ENCODE results near the gene NLGN1. TPM values are rescaled to one million over a fixed set of nuclear protein-coding genes. Genes with fewer than 3 reads are reported as not detected.

NLGN1 gene
- total and polyA plus RNA-seq, 2 of the 13 experiments (the other 11 are each of a cell fraction or from before 2014, with no cell fraction given): not detected

GRCh38 chr3:173552526-173552925 lies 155.0 kb downstream of the NLGN1 start:
- H2AFZ ChIP-seq (ENCODE audit: low read length): no peak overlapping the region
- no peaks in the 10 kb centered on the region for H3K9me3 ChIP-seq (ENCODE audit: low read length)
- intact Hi-C loops (cut with micrococcal nuclease; ENCODE audit: unreplicated experiment) (loop anchor here (2.0 to 5.0 kb wide), 2 partner anchors 332 to 745 kb away; no protein-coding TSS in a partner anchor), in situ Hi-C loops (cut with HindIII; ENCODE audit: extremely low pct_ligation_motif_present, low pct_unique_long_range_greater_than_20kb) (no loop called here)
- no peaks in the 10 kb centered on the region for H3K4me1 ChIP-seq (ENCODE audit: insufficient read depth, low read length)
- H3K27me3 ChIP-seq (ENCODE audit: control insufficient read depth in 1 of 2, insufficient read depth in 2 of 2, low read length in 2 of 2): no peaks in the 10 kb centered on the region
- H3K9ac ChIP-seq (ENCODE audit: insufficient read depth, low read depth, low read length): no peak overlapping the region
- no peak overlapping the region for H3K27ac ChIP-seq (ENCODE audit: extremely low read length, insufficient read depth, low read length)
- FAIRE-seq (no peak), DNase-seq (ENCODE audit: low spot score) (no peak), ATAC-seq (no peak)
- no peak overlapping the region for H3K4me2 ChIP-seq (ENCODE audit: low read depth, low read length)
- no peaks in the 10 kb centered on the region for H4K20me1 ChIP-seq (ENCODE audit: insufficient read depth, low read length)
- BruUV-seq (replicated peaks): no TSS peak
- CTCF ChIA-PET (ENCODE audit: low intra/inter-chr PET ratio, low total read pairs): no interaction called here
- no peaks in the 10 kb centered on the region for H3K79me2 ChIP-seq (ENCODE audit: insufficient read depth, low read length)
- H3K36me3 ChIP-seq (replicated peaks in 1 of 2; ENCODE audit: control insufficient read depth in 1 of 2, insufficient read depth in 2 of 2, low read length in 2 of 2): no peaks in the 10 kb centered on the region
- 2% methylated on average over 4 of the region's 4 CpGs for WGBS (ENCODE audit: low lambda C conversion rate)
- POLR2A ChIA-PET: no interaction called here
- H3K4me3 ChIP-seq (replicated peaks in 1 of 3; ENCODE audit: insufficient read depth in 1 of 3, low read depth in 2 of 3, low read length in 3 of 3): no peak overlapping the region
- TF ChIP-seq GABPB1 (CRISPR knock-in tag; IDR thresholded peaks at IDR 0.05): peak; percentile 22; the same call in 1 of the 2 replicates
- TF ChIP-seq GABPA (IDR thresholded peaks at IDR 0.05; ENCODE audit: low read depth, low read length): no peak
- TF ChIP-seq GABPA (CRISPR knock-in tag; IDR thresholded peaks at IDR 0.05; ENCODE audit: low read depth): peak; percentile 51; the same call in 1 of the 2 replicates
- TF ChIP-seq ZNF883 (CRISPR knock-in tag; IDR thresholded peaks at IDR 0.05; ENCODE audit: not compliant biosample characterization): no peak
- TF ChIP-seq PRDM4 (CRISPR knock-in tag; IDR thresholded peaks at IDR 0.05; ENCODE audit: borderline replicate concordance): no peak
- no peak for TF ChIP-seq TFE3 (CRISPR knock-in tag; IDR thresholded peaks at IDR 0.05)
- TF ChIP-seq KDM5B (CRISPR knock-in tag; IDR thresholded peaks at IDR 0.05; ENCODE audit: borderline replicate concordance): no peak
- no peak for TF ChIP-seq CEBPZ (IDR thresholded peaks at IDR 0.05; ENCODE audit: low read length)
- no peak for TF ChIP-seq ZBTB1 (CRISPR knock-in tag; IDR thresholded peaks at IDR 0.05; ENCODE audit: borderline replicate concordance)
- TF ChIP-seq GATA4 (IDR thresholded peaks at IDR 0.05; ENCODE audit: borderline replicate concordance, low read depth): no peak
- no peak for TF ChIP-seq PRMT3 (CRISPR knock-in tag; IDR thresholded peaks at IDR 0.05; ENCODE audit: borderline replicate concordance, low read depth)
- TF ChIP-seq TCF7 (IDR thresholded peaks at IDR 0.05; ENCODE audit: low read depth): no peak
- no peak for TF ChIP-seq ZBTB25 (CRISPR knock-in tag; IDR thresholded peaks at IDR 0.05)
- TF ChIP-seq ATF3 (CRISPR knock-in tag; IDR thresholded peaks at IDR 0.05): no peak
- TF ChIP-seq NR3C1 (CRISPR knock-in tag; IDR thresholded peaks at IDR 0.05): no peak
